ENCODE data around the gene BTNL2.
"Not testable (repeated sequence)": the region's sequence is repeated elsewhere in the genome, so short reads cannot be mapped to it uniquely, and the experiment has no call there.

Gene BTNL2

GRCh38 chr6:32436995-32437836 lies 30.2 kb upstream of the BTNL2 start:
- no peak overlapping the region for H3K9ac ChIP-seq
- no peaks in the 10 kb centered on the region for H3K36me3 ChIP-seq (ENCODE audit: control insufficient read depth, insufficient read depth, low read length)
- H2AFZ ChIP-seq: no peak overlapping the region
- no peaks in the 10 kb centered on the region for H3K9me3 ChIP-seq (ENCODE audit: control insufficient read depth, low read length)
- H3K4me3 ChIP-seq (ENCODE audit: low read depth, low read length): no peak overlapping the region
- H3K4me1 ChIP-seq: no peaks in the 10 kb centered on the region
- no peak for TF ChIP-seq CTCF (IDR thresholded peaks at IDR 0.05)
- no peaks in the 10 kb centered on the region for H3K79me2 ChIP-seq
- H3K27me3 ChIP-seq (ENCODE audit: control insufficient read depth, insufficient read depth, low read length): no peaks in the 10 kb centered on the region
- peak overlapping the region; percentile 67 for H3K27ac ChIP-seq
- no peak overlapping the region for H3K4me2 ChIP-seq (ENCODE audit: low read length)

GRCh38 chr6:32436186-32436585 lies 29.2 kb upstream of the BTNL2 start:
- Histone ChIP-seq H3K9ac (no peak overlapping the region), H3K9me3 (ENCODE audit: control insufficient read depth, low read length) (no peaks in the 10 kb centered on the region), H3K36me3 (ENCODE audit: control insufficient read depth, insufficient read depth, low read length) (no peaks in the 10 kb centered on the region), H3K27me3 (ENCODE audit: control insufficient read depth, insufficient read depth, low read length) (no peaks in the 10 kb centered on the region), H2AFZ (no peak overlapping the region), H3K4me3 (ENCODE audit: low read depth, low read length) (no peak overlapping the region), H3K4me2 (ENCODE audit: low read length) (no peak overlapping the region), H3K27ac (no peak overlapping the region), H3K4me1 (no peaks in the 10 kb centered on the region), H3K79me2 (no peaks in the 10 kb centered on the region)
- no peak for TF ChIP-seq CTCF (IDR thresholded peaks at IDR 0.05)

GRCh38 chr6:32433950-32434349 lies 27.0 kb upstream of the BTNL2 start:
- H3K36me3 ChIP-seq (ENCODE audit: control insufficient read depth, insufficient read depth, low read length); H3K4me2 ChIP-seq (ENCODE audit: low read length); H3K4me3 ChIP-seq (ENCODE audit: low read depth, low read length); H3K27me3 ChIP-seq (ENCODE audit: control insufficient read depth, insufficient read depth, low read length); H3K79me2 ChIP-seq; H3K9ac ChIP-seq; H3K27ac ChIP-seq; H3K4me1 ChIP-seq; H2AFZ ChIP-seq; H3K9me3 ChIP-seq (ENCODE audit: control insufficient read depth, low read length): not testable (repeated sequence)

GRCh38 chr6:32432050-32432450 lies 25.1 kb upstream of the BTNL2 start:
- H3K79me2 ChIP-seq: no peaks in the 10 kb centered on the region
- no peaks in the 10 kb centered on the region for H3K4me1 ChIP-seq
- no peak overlapping the region for H3K4me2 ChIP-seq (ENCODE audit: low read length)
- H3K27me3 ChIP-seq (ENCODE audit: control insufficient read depth, insufficient read depth, low read length): no peaks in the 10 kb centered on the region
- H3K27ac ChIP-seq: no peak overlapping the region
- H3K36me3 ChIP-seq (ENCODE audit: control insufficient read depth, insufficient read depth, low read length): no peaks in the 10 kb centered on the region
- no peak overlapping the region for H3K4me3 ChIP-seq (ENCODE audit: low read depth, low read length)
- no peak overlapping the region for H3K9ac ChIP-seq
- TF ChIP-seq CTCF (IDR thresholded peaks at IDR 0.05): peak; percentile 48
- no peak overlapping the region for H2AFZ ChIP-seq
- H3K9me3 ChIP-seq (ENCODE audit: control insufficient read depth, low read length): no peaks in the 10 kb centered on the region

GRCh38 chr6:32431142-32431541 lies 24.2 kb upstream of the BTNL2 start:
- Histone ChIP-seq H3K27ac (no peak overlapping the region), H3K4me1 (no peaks in the 10 kb centered on the region), H3K9me3 (ENCODE audit: control insufficient read depth, low read length) (no peaks in the 10 kb centered on the region), H3K36me3 (ENCODE audit: control insufficient read depth, insufficient read depth, low read length) (no peaks in the 10 kb centered on the region), H3K79me2 (no peaks in the 10 kb centered on the region), H3K4me3 (ENCODE audit: low read depth, low read length) (no peak overlapping the region), H3K9ac (no peak overlapping the region), H3K4me2 (ENCODE audit: low read length) (no peak overlapping the region), H2AFZ (no peak overlapping the region), H3K27me3 (ENCODE audit: control insufficient read depth, insufficient read depth, low read length) (no peaks in the 10 kb centered on the region)
- TF ChIP-seq CTCF (IDR thresholded peaks at IDR 0.05): no peak
